Heart right ventricle (tissue), 16 donors: ENCODE data around the gene PCNX3. TPM values are rescaled to one million over a fixed set of nuclear protein-coding genes. Genes with fewer than 3 reads are reported as not detected.

Experiments
- ATAC-seq, 8 donors: fragments of 200-7000 bp; cut with Tn5 transposase; one replicate each; pipeline ENCODE4 v1.9.1; 2020; ENCODE audit warnings: mild to moderate bottlenecking in 8 of 8, moderate library complexity in 8 of 8, moderate number of reproducible peaks in 1 of 8
- DNase-seq, 2 donors: peaks; one replicate each; pipeline ENCODE4 v3.0.0-alpha.2; 2020
- H3K27ac ChIP-seq, 10 donors: fragments of 200-600 bp; sonication (generic) in 2 of 10; one replicate each; pipeline versions ENCODE4 v1.5.0 to v1.8.0; 2020 to 2022; ENCODE audit warnings: mild to moderate bottlenecking in 3 of 10
- H3K27me3 ChIP-seq, 7 donors: fragments of 200-600 bp; one replicate each; pipeline ENCODE4 v1.8.0; 2021 to 2022; ENCODE audit warnings: mild to moderate bottlenecking in 2 of 7
- H3K36me3 ChIP-seq, 9 donors: fragments of 200-600 bp; sonication (generic) in 1 of 9; one replicate each; pipeline versions ENCODE4 v1.5.0 to v1.8.0; 2020 to 2022; ENCODE audit warnings: mild to moderate bottlenecking in 2 of 9
- H3K4me1 ChIP-seq, 9 donors: fragments of 200-600 bp; sonication (generic) in 1 of 9; one replicate each; pipeline versions ENCODE4 v1.5.0 to v1.8.0; 2020 to 2022; ENCODE audit warnings: mild to moderate bottlenecking in 4 of 9
- H3K4me3 ChIP-seq, 10 donors: fragments of 200-600 bp; sonication (generic) in 2 of 10; one replicate each; pipeline versions ENCODE4 v1.5.0 to v1.8.0; 2020 to 2022; ENCODE audit warnings: mild to moderate bottlenecking in 7 of 10, moderate library complexity in 2 of 10
- H3K9me3 ChIP-seq, 11 donors: fragments of 200-600 bp in 10 of 11; sonication (generic) in 2 of 11; one replicate each; pipeline versions ENCODE4 v1.5.0 to v1.8.0; 2013 to 2022; ENCODE audit warnings: mild to moderate bottlenecking in 2 of 11, control low read depth in 1 of 11, moderate library complexity in 1 of 11
- CTCF ChIP-seq, 9 donors: fragments of 200-600 bp; sonication (generic) in 2 of 9; IDR thresholded peaks; one replicate each; pipeline versions ENCODE4 v1.5.0 to v1.8.0; 2021 to 2022; ENCODE audit warnings: antibody characterized with exemption in 9 of 9, mild to moderate bottlenecking in 5 of 9, moderate library complexity in 1 of 9
- WGBS, 2 donors: extraction: QIAGEN DNeasy Blood & Tissue Kit; methylation state at CpG; one replicate each; pipeline ENCODE4 v1.1.7; 2013; ENCODE audit warnings: inconsistent platforms in 1 of 2; 5-methylcytosine and 5-hydroxymethylcytosine counted together
- intact Hi-C, 10 donors: fragments of 100-400 bp; cut with DNase I; formaldehyde crosslinking; loops; one replicate each; pipeline versions ENCODE4 v1.11.1 to v1.14.2; 2022
- polyA plus RNA-seq, 2 donors: library from polyadenylated mRNA; stranded (reverse); fragments of 200-250 nt; gene quantifications; one replicate each; pipeline ENCODE4 v1.2.3, GENCODE V29; 2013
- total RNA-seq, 10 donors: library from RNA; stranded (reverse); fragmentation: NEBNext Ultra II Directional in 3 of 10; extraction: Animal tissue kit (Norgen Biotek cat#: 25700) in 3 of 10; gene quantifications; one replicate each; pipeline versions ENCODE4 v1.2.1 to v1.2.4, GENCODE V29; 2021 to 2023
- donor health status: Arrhythmogenic right ventricular cardiomyopathy.
- donor health status: ischemic (EF 13 %, LVEDD 7.1; RV severe dilation, severe dysfunction).
- donor health status: healthy with polysubstance abuse.
- donor health status: DM: no; HTN: yes; CAD: no.
- donor health status: DM: no; HTN: no; CAD: no.
- donor health status: ischemic (EF 25% LVEDD 6.9; RV normal size, moderate dysfunction).
- donor health status: ischemic (EF 25% LVEDD 5.7; RV mildly dilated, moderate dysfunction).
- donor health status: healthy.
- donor health status: DM: yes; HTN: yes; CAD: no.
- donor health status: Ischemic cardiomyopathy.
- donor health status: ischemic (EF 35%, LVEDD 5.7; RV mildly dilated, moderate dysfunction).
- donor health status: nonischemic (EF 11% LVEDD 7.7; RV severe dilation, severe dysfunction).
- donor health status: DM: yes; HTN: yes; CAD: no.
- donor health status: PGD.
- donor health status: ischemic (EF 29% LVEDD 5.4; RV normal size, mild dysfunction).
- donor health status: nonischemic (EF 23%, LVEDD 6.1; RV moderate dilation, normal function).

PCNX3 gene
- total and polyA plus RNA-seq, 12 donors, result 9.4 to 16.9 (median 11.7) TPM

GRCh38 chr11:65634440-65634839, 18.9 kb downstream of the PCNX3 start:
- WGBS, 2 donors, result 89 to 93% methylated on average over 11 of the region's 11 CpGs
- H3K36me3 ChIP-seq, result peaks cover 14 to 79% (median 49%) of the 10 kb centered on the region in 9 donors
- peaks cover 5 to 38% (median 23%) of the 10 kb centered on the region in 9 donors for H3K4me1 ChIP-seq
- no peak overlapping the region for H3K4me3 ChIP-seq
- intact Hi-C loops, result loop anchor here in 3 of 10 donors (10.0 kb wide), 3 partner anchors 60 to 350 kb away; partner anchors contain the start of gene SNX32 (in 1 of the 3)
- no peaks in the 10 kb centered on the region for H3K9me3 ChIP-seq
- TF ChIP-seq CTCF (IDR thresholded peaks at IDR 0.05), result no peak
- H3K27me3 ChIP-seq, result no peaks in the 10 kb centered on the region
- no peak overlapping the region for H3K27ac ChIP-seq
- ATAC-seq, result no peak
- no peak for DNase-seq

GRCh38 chr11:65634905-65635731, 19.5 kb downstream of the PCNX3 start:
- Histone ChIP-seq H3K4me1 (peaks cover 9 to 39% (median 30%) of the 10 kb centered on the region in 9 donors), H3K4me3 (no peak overlapping the region), H3K36me3 (peaks cover 14 to 73% (median 42%) of the 10 kb centered on the region in 9 donors), H3K9me3 (no peaks in the 10 kb centered on the region), H3K27ac (no peak overlapping the region), H3K27me3 (no peaks in the 10 kb centered on the region)
- WGBS, 2 donors, result 94 to 95% methylated on average over 46 of the region's 46 CpGs
- intact Hi-C loops, result loop anchor here in 3 of 10 donors (10.0 kb wide), 3 partner anchors 60 to 350 kb away; partner anchors contain the start of gene SNX32 (in 1 of the 3)
- ATAC-seq (no peak), DNase-seq (no peak)
- no peak for TF ChIP-seq CTCF (IDR thresholded peaks at IDR 0.05)

DNA sequence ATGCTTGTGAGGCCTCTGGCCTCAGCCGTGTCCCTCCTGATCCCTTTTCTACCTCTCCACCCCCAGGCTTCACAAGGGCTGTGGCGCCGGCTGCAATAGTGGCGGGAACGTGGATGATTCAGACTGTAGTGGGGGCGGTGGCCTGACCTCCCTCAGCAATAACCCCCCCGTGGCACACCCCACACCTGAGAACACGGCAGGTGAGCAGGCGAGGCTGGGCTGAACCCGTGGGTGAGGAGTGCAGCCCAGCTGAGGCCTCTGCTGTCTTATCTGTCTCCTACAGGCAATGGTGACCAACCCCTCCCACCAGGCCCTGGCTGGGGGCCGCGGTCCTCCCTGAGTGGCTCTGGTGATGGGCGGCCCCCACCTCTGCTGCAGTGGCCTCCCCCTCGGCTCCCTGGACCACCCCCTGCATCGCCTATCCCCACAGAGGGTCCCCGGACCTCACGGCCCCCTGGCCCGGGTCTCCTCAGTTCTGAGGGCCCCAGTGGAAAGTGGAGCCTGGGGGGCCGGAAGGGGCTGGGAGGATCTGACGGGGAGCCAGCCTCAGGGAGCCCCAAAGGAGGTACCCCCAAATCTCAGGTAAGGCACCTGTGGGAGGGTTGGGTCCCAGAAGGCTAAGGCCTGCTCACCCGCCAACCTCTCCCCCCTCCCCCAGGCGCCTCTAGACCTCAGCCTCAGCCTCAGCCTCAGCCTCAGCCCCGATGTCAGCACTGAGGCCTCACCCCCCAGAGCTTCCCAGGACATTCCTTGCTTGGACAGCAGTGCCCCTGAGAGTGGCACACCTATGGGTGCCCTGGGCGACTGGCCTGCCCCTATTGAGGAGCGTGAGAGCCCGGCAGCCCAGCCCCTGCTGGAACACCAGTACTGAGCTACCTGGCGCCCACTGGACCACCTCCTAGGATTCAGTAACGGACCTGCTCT, 20.8 kb downstream of the PCNX3 start:
- Histone ChIP-seq H3K4me3 (no peak overlapping the region), H3K36me3 (peaks cover 14 to 70% (median 32%) of the 10 kb centered on the region in 9 donors), H3K9me3 (no peaks in the 10 kb centered on the region), H3K27me3 (no peaks in the 10 kb centered on the region), H3K4me1 (peaks cover 21 to 46% (median 42%) of the 10 kb centered on the region in 9 donors), H3K27ac (peak overlapping the region in 8 of 10 donors; percentile 14 to 98 (median 95))
- intact Hi-C loops, result loop anchor here in 3 of 10 donors (10.0 kb wide), 3 partner anchors 58 to 348 kb away; partner anchors contain the start of gene SNX32 (in 1 of the 3)
- DNase-seq (no peak), ATAC-seq (no peak)
- 94 to 96% methylated on average over 28 of the region's 28 CpGs for WGBS, 2 donors
- TF ChIP-seq CTCF (IDR thresholded peaks at IDR 0.05), result no peak
